ENCODE results near the gene CRACR2B. TPM values are rescaled to one million over a fixed set of nuclear protein-coding genes. Genes with fewer than 3 reads are reported as not detected.
A peak's percentile ranks its signal among the peaks of the same experiment; 100 is the strongest.

Gene CRACR2B
- total RNA-seq, 4 donors from 2014 or later = 7.1 to 19.7 (median 16.8) TPM

DNA sequence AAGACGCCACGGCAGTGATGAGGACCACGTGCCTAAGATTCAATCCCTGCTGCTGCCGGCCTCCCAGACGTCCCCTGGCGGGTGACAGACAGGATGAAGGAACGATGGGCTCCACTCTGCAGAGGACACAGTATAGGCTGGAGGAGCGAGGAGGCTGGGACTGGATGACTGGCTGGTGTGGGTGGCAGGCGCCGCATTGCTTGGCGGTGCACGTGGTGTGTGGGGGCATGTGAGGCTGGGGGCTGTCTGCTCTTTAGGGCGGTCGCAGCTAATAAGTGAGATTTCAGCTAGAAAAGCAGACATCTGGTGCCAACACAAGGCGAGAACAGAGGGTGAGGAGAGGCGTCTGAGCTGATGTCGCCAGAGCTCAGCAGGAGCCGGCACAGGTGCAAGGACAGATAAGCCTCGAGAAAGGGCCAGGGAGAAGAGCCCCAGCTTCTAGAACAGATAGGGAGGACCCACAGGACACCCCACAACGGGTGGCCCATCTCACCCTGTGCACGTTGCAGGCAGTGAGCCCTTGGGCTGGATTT, 48.1 kb downstream of the CRACR2B start:
- H3K27ac ChIP-seq = no peak overlapping the region
- H3K36me3 ChIP-seq = peaks cover 0 to 66% (median 0%) of the 10 kb centered on the region in 3 donors
- DNase-seq (ENCODE audit: low spot score in 2 of 2) = no peak
- no peaks in the 10 kb centered on the region for H3K4me1 ChIP-seq
- no peak overlapping the region for H3K4me3 ChIP-seq
- H3K27me3 ChIP-seq = no peaks in the 10 kb centered on the region
- TF ChIP-seq, protein P1, sequence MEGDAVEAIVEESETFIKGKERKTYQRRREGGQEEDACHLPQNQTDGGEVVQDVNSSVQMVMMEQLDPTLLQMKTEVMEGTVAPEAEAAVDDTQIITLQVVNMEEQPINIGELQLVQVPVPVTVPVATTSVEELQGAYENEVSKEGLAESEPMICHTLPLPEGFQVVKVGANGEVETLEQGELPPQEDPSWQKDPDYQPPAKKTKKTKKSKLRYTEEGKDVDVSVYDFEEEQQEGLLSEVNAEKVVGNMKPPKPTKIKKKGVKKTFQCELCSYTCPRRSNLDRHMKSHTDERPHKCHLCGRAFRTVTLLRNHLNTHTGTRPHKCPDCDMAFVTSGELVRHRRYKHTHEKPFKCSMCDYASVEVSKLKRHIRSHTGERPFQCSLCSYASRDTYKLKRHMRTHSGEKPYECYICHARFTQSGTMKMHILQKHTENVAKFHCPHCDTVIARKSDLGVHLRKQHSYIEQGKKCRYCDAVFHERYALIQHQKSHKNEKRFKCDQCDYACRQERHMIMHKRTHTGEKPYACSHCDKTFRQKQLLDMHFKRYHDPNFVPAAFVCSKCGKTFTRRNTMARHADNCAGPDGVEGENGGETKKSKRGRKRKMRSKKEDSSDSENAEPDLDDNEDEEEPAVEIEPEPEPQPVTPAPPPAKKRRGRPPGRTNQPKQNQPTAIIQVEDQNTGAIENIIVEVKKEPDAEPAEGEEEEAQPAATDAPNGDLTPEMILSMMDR (IDR thresholded peaks at IDR 0.05) = no peak
- TF ChIP-seq POLR2A (IDR thresholded peaks at IDR 0.05) (no peak), EP300 (IDR thresholded peaks at IDR 0.05) (no peak)
- no peaks in the 10 kb centered on the region for H3K9me3 ChIP-seq
- 83 to 85% methylated on average over 21 of the region's 21 CpGs for WGBS, 2 donors

GRCh38 chr11:876545-876944, 48.8 kb downstream of the CRACR2B start:
- Histone ChIP-seq H3K4me1 (no peaks in the 10 kb centered on the region), H3K27ac (peak overlapping the region in 1 of 4 donors; percentile 18), H3K27me3 (no peaks in the 10 kb centered on the region), H3K36me3 (peaks cover 0 to 71% (median 0%) of the 10 kb centered on the region in 3 donors), H3K9me3 (no peaks in the 10 kb centered on the region), H3K4me3 (no peak overlapping the region)
- WGBS, 2 donors = 48 to 60% methylated on average over 3 to 11 of the region's 12 CpGs
- TF ChIP-seq EP300 (IDR thresholded peaks at IDR 0.05) = peak in 1 of 2 donors; percentile 21
- TF ChIP-seq POLR2A (IDR thresholded peaks at IDR 0.05) = no peak
- TF ChIP-seq, protein P1 (IDR thresholded peaks at IDR 0.05) = no peak
- no peak for DNase-seq (ENCODE audit: low spot score in 2 of 2)

GRCh38 chr11:877565-877964, 49.8 kb downstream of the CRACR2B start:
- no peaks in the 10 kb centered on the region for H3K27me3 ChIP-seq
- no peaks in the 10 kb centered on the region for H3K4me1 ChIP-seq
- no peaks in the 10 kb centered on the region for H3K9me3 ChIP-seq
- H3K27ac ChIP-seq = no peak overlapping the region
- TF ChIP-seq EP300 (IDR thresholded peaks at IDR 0.05) = no peak
- TF ChIP-seq POLR2A (IDR thresholded peaks at IDR 0.05) = no peak
- TF ChIP-seq, protein P1 (IDR thresholded peaks at IDR 0.05) = no peak
- peaks cover 0 to 81% (median 0%) of the 10 kb centered on the region in 3 donors for H3K36me3 ChIP-seq
- H3K4me3 ChIP-seq = no peak overlapping the region
- WGBS, 2 donors = 85% methylated on average over 11 of the region's 11 CpGs
- no peak for DNase-seq (ENCODE audit: low spot score in 2 of 2)

DNA sequence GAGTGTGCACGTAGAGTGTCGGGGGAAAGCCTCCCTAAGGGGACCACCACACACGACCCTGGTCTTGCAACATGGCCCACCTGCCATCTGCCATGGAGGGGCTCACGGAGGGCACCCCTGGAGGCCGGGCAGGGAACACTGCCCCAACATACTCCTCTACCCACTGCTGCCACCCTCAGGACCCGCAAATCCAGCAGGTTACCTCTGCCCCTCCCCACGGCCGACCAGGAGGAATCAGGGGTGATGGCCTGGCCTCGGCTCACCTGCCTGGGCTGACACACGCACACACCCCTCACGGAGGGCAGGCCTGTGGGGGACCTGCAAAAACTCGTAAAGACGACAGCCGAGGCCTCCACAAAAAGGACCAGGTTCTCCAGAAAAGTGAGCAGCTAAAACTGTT, 52.7 kb downstream of the CRACR2B start:
- Histone ChIP-seq H3K27me3 (no peaks in the 10 kb centered on the region), H3K36me3 (peaks cover 0 to 96% (median 0%) of the 10 kb centered on the region in 3 donors), H3K9me3 (no peaks in the 10 kb centered on the region), H3K4me3 (no peak overlapping the region), H3K27ac (no peak overlapping the region), H3K4me1 (no peaks in the 10 kb centered on the region)
- 79 to 89% methylated on average over 12 of the region's 14 CpGs for WGBS, 2 donors
- TF ChIP-seq, protein P1 (IDR thresholded peaks at IDR 0.05) = no peak
- no peak for TF ChIP-seq POLR2A (IDR thresholded peaks at IDR 0.05)
- no peak for TF ChIP-seq EP300 (IDR thresholded peaks at IDR 0.05)
- no peak for DNase-seq (ENCODE audit: low spot score in 2 of 2)

Small RNA genes within 50 kb of the gene (small RNA-seq; reads per million reads assigned to genes)
- not detected for gene SNORA52

Other genes with a start within 250 kb of the CRACR2B start
- 10 to 100 TPM in 3 of 4 donors, 1 to 10 TPM in 1; 9.0 to 37.7 (median 27.5) TPM for gene IRF7, start 212.0 kb upstream of the CRACR2B start, total RNA-seq
- not detected for gene CDHR5, start 203.0 kb upstream of the CRACR2B start, total RNA-seq
- not detected for gene SCT, start 200.7 kb upstream of the CRACR2B start, total RNA-seq
- 1 to 10 TPM in 1 of 4 donors, under 1 TPM in 2, not detected in 1; 0.84 to 2.5 (median 0.90) TPM for gene DRD4, start 190.7 kb upstream of the CRACR2B start, total RNA-seq
- gene DEAF1, start 132.7 kb upstream of the CRACR2B start, total RNA-seq = 10 to 100 TPM; 31.6 to 54.3 (median 41.2) TPM
- gene TMEM80, start 132.1 kb upstream of the CRACR2B start, total RNA-seq = 10 to 100 TPM; 15.3 to 43.9 (median 38.1) TPM
- 10 to 100 TPM; 29.1 to 48.0 (median 32.7) TPM for gene EPS8L2, start 121.7 kb upstream of the CRACR2B start, total RNA-seq
- 100 to 1,000 TPM; 203 to 323 (median 241) TPM for gene TALDO1, start 80.5 kb upstream of the CRACR2B start, total RNA-seq
- gene GATD1, start 50.4 kb upstream of the CRACR2B start, total RNA-seq = 10 to 100 TPM; 22.1 to 41.4 (median 27.3) TPM
- not detected for gene CEND1, start 37.8 kb upstream of the CRACR2B start, total RNA-seq
- 10 to 100 TPM in 2 of 4 donors, 1 to 10 TPM in 2; 8.0 to 17.5 (median 10.0) TPM for gene SLC25A22, start 29.6 kb upstream of the CRACR2B start, total RNA-seq
- 10 to 100 TPM; 32.2 to 67.5 (median 35.9) TPM for gene PIDD1, start 22.7 kb upstream of the CRACR2B start, total RNA-seq
- 100 to 1,000 TPM; 404 to 765 (median 584) TPM for gene RPLP2, start 18.0 kb upstream of the CRACR2B start, total RNA-seq
- 100 to 1,000 TPM; 136 to 314 (median 187) TPM for gene PNPLA2, start 9.0 kb upstream of the CRACR2B start, total RNA-seq
- gene CD151, start 5.0 kb downstream of the CRACR2B start, total RNA-seq = 100 to 1,000 TPM; 264 to 309 (median 281) TPM
- 100 to 1,000 TPM in 2 of 4 donors, 10 to 100 TPM in 2; 71.7 to 140 (median 110) TPM for gene POLR2L, start 14.6 kb downstream of the CRACR2B start, total RNA-seq
- 100 to 1,000 TPM; 139 to 256 (median 221) TPM for gene TSPAN4, start 14.9 kb downstream of the CRACR2B start, total RNA-seq
- 10 to 100 TPM; 47.9 to 83.4 (median 65.8) TPM for gene CHID1, start 82.9 kb downstream of the CRACR2B start, total RNA-seq
- gene AP2A2, start 98.0 kb downstream of the CRACR2B start, total RNA-seq = 100 to 1,000 TPM in 1 of 4 donors, 10 to 100 TPM in 3; 70.8 to 136 (median 90.3) TPM
- 1 to 10 TPM in 1 of 4 donors, under 1 TPM in 2, not detected in 1; under 0.01 to 2.7 (median under 0.01) TPM for gene MUC6, start 208.8 kb downstream of the CRACR2B start, total RNA-seq
- gene MUC2, start 247.0 kb downstream of the CRACR2B start, total RNA-seq = not detected